A549 (cell line): ENCODE data around the gene MLLT10.

Source experiments
- CEBPB ChIP-seq, 2 experiments: fragments of >200 bp in 1 of 2; sonication (Bioruptor Twin) in 1 of 2; formaldehyde crosslinking in 1 of 2; IDR thresholded peaks; 2 replicates each; pipeline ENCODE4 v1.6.1; 2012 to 2016
- CHD2 ChIP-seq: fragments of 150-350 bp; IDR thresholded peaks from 2 replicates; pipeline ENCODE4 v1.6.1; 2014; ENCODE audit warnings: low read length; ENCODE audit not compliant: partially characterized antibody
- EP300 ChIP-seq, 2 experiments: fragments of >200 bp; sonication (Bioruptor Twin); formaldehyde crosslinking; IDR thresholded peaks; 2 replicates in 1 of 2; 3 replicates in 1 of 2; pipeline ENCODE4 v1.6.1; 2016 to 2017
- FOSL2 ChIP-seq, 2 experiments: fragments of 450-650 bp in 1 of 2; fragments of >200 bp in 1 of 2; sonication (Bioruptor Twin) in 1 of 2; formaldehyde crosslinking; IDR thresholded peaks; 2 replicates each; pipeline versions ENCODE4 v1.5.0 to v1.6.1; 2016 to 2020; ENCODE audit warnings: mild to moderate bottlenecking in 1 of 2, moderate library complexity in 1 of 2
- KDM5A ChIP-seq: fragments of 200-600 bp; sonication (generic); IDR thresholded peaks from 2 replicates; pipeline ENCODE4 v1.6.1; 2016; ENCODE audit warnings: antibody characterized with exemption, mild to moderate bottlenecking
- NR3C1 ChIP-seq: fragments of >200 bp; sonication (Bioruptor Twin); formaldehyde crosslinking; IDR thresholded peaks from 3 replicates; pipeline ENCODE4 v1.6.1; 2017
- POLR2A ChIP-seq: IDR thresholded peaks from 2 replicates; pipeline ENCODE4 v1.6.1; 2012; ENCODE audit warnings: mild to moderate bottlenecking, low read length
- POLR2AphosphoS2 ChIP-seq: conservative IDR thresholded peaks from 2 replicates; pipeline ENCODE4 v1.6.1; 2012; ENCODE audit warnings: low read length, improper control_type of control experiment, inconsistent platforms
- SREBF2 ChIP-seq: fragments of 450-650 bp; IDR thresholded peaks from 2 replicates; pipeline ENCODE4 v1.6.1; 2014; ENCODE audit warnings: mild to moderate bottlenecking, moderate library complexity
- TP53 ChIP-seq: fragments of 250-450 bp; sonication (Bioruptor Pico); IDR thresholded peaks from 2 replicates; pipeline ENCODE4 v1.5.0; 2021; ENCODE audit warnings: mild to moderate bottlenecking, moderate library complexity
- TF ChIP-seq, protein P1 (sequence below): fragments of >200 bp; sonication (Bioruptor Twin); formaldehyde crosslinking; IDR thresholded peaks from 3 replicates; pipeline ENCODE4 v1.5.1; 2016

DNA sequence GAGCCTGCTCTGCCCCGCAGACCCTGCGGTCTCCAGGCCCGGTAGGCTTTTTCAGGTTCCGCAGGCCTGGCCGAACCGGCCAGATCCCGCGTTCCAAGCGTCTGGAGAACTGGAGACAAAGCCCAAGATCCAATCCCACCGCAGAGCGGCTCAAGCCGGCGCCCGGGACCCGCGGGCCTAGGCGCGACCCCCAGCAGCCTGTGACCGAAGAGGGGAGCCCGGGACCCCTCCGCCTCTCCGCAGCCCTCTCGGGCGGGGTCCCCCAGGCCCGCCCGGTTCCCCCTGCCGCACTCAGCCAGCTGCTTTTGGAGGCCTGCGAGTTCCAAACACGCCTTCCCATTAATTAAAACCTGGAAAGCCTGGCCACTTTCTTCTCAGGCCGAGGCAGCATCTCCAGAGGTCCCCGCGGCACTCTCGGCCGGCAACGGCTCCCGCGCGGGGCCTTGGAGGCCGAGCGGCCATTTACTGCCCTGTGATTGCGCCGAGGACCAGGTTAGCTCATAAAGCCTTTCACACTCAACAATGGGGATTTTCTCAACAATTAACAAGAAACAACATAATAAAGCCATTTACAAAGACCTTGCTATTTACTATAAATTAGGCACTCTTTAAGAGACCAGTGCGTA, 25.2 kb upstream of the MLLT10 start:
- no peak for TF ChIP-seq TP53 (CRISPR knock-in tag)
- TF ChIP-seq KDM5A, result no peak
- TF ChIP-seq, protein P1, sequence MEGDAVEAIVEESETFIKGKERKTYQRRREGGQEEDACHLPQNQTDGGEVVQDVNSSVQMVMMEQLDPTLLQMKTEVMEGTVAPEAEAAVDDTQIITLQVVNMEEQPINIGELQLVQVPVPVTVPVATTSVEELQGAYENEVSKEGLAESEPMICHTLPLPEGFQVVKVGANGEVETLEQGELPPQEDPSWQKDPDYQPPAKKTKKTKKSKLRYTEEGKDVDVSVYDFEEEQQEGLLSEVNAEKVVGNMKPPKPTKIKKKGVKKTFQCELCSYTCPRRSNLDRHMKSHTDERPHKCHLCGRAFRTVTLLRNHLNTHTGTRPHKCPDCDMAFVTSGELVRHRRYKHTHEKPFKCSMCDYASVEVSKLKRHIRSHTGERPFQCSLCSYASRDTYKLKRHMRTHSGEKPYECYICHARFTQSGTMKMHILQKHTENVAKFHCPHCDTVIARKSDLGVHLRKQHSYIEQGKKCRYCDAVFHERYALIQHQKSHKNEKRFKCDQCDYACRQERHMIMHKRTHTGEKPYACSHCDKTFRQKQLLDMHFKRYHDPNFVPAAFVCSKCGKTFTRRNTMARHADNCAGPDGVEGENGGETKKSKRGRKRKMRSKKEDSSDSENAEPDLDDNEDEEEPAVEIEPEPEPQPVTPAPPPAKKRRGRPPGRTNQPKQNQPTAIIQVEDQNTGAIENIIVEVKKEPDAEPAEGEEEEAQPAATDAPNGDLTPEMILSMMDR, result no peak
- no peak for TF ChIP-seq CEBPB (IDR thresholded peaks at IDR 0.05)
- TF ChIP-seq CHD2, result no peak
- no peak for TF ChIP-seq POLR2A
- no peak for TF ChIP-seq SREBF2
- TF ChIP-seq FOSL2 (IDR thresholded peaks at IDR 0.05), result no peak
- no peak for TF ChIP-seq FOSL2 (CRISPR knock-in tag; IDR thresholded peaks at IDR 0.05)
- no peak for TF ChIP-seq EP300 (IDR thresholded peaks at IDR 0.05)
- TF ChIP-seq NR3C1, result no peak
- TF ChIP-seq POLR2AphosphoS2, result no peak
